A549 (cell line): Measurements from ENCODE around the gene SPIB.

Experiments
- EP300 ChIP-seq, 2 experiments: fragments of >200 bp; sonication (Bioruptor Twin); formaldehyde crosslinking; IDR thresholded peaks; 2 replicates in 1 of 2; 3 replicates in 1 of 2; pipeline ENCODE4 v1.6.1; 2016 to 2017
- KDM5A ChIP-seq: fragments of 200-600 bp; sonication (generic); IDR thresholded peaks from 2 replicates; pipeline ENCODE4 v1.6.1; 2016; ENCODE audit warnings: antibody characterized with exemption, mild to moderate bottlenecking
- POLR2A ChIP-seq: IDR thresholded peaks from 2 replicates; pipeline ENCODE4 v1.6.1; 2012; ENCODE audit warnings: mild to moderate bottlenecking, low read length
- TF ChIP-seq, protein P1 (sequence below): fragments of >200 bp; sonication (Bioruptor Twin); formaldehyde crosslinking; IDR thresholded peaks from 3 replicates; pipeline ENCODE4 v1.5.1; 2016
- TF ChIP-seq, protein P2 (sequence below): IDR thresholded peaks from 2 replicates; pipeline ENCODE4 v1.6.1; 2012
- TF ChIP-seq, protein P3 (sequence below): fragments of 450-650 bp; IDR thresholded peaks from 2 replicates; pipeline ENCODE4 v1.6.1; 2014; ENCODE audit warnings: antibody characterized with exemption

DNA sequence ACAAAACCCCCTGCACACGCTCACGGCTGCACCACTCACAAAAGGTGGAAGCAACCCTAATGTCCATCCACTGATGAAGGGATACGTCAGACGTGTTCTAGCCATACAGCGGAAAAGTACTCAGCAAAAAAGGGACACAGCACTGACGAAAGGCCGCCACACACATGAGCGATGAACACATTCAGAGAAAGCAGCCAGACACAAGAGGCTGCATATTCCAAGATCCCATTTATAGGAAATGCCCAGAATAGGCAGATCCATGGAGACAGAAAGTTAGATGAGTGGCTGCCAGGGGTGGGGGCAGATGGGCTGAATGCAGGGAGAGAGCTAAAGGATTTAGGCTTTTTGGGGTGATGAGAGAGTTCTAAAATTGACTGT is 30.9 kb upstream of the SPIB start:
- TF ChIP-seq EP300 (IDR thresholded peaks at IDR 0.05) (no peak), KDM5A (no peak), POLR2A (no peak)
- TF ChIP-seq, protein P1, sequence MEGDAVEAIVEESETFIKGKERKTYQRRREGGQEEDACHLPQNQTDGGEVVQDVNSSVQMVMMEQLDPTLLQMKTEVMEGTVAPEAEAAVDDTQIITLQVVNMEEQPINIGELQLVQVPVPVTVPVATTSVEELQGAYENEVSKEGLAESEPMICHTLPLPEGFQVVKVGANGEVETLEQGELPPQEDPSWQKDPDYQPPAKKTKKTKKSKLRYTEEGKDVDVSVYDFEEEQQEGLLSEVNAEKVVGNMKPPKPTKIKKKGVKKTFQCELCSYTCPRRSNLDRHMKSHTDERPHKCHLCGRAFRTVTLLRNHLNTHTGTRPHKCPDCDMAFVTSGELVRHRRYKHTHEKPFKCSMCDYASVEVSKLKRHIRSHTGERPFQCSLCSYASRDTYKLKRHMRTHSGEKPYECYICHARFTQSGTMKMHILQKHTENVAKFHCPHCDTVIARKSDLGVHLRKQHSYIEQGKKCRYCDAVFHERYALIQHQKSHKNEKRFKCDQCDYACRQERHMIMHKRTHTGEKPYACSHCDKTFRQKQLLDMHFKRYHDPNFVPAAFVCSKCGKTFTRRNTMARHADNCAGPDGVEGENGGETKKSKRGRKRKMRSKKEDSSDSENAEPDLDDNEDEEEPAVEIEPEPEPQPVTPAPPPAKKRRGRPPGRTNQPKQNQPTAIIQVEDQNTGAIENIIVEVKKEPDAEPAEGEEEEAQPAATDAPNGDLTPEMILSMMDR, result no peak
- TF ChIP-seq, protein P2, sequence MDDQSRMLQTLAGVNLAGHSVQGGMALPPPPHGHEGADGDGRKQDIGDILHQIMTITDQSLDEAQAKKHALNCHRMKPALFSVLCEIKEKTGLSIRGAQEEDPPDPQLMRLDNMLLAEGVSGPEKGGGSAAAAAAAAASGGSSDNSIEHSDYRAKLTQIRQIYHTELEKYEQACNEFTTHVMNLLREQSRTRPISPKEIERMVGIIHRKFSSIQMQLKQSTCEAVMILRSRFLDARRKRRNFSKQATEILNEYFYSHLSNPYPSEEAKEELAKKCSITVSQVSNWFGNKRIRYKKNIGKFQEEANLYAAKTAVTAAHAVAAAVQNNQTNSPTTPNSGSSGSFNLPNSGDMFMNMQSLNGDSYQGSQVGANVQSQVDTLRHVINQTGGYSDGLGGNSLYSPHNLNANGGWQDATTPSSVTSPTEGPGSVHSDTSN, result no peak
- TF ChIP-seq, protein P3, sequence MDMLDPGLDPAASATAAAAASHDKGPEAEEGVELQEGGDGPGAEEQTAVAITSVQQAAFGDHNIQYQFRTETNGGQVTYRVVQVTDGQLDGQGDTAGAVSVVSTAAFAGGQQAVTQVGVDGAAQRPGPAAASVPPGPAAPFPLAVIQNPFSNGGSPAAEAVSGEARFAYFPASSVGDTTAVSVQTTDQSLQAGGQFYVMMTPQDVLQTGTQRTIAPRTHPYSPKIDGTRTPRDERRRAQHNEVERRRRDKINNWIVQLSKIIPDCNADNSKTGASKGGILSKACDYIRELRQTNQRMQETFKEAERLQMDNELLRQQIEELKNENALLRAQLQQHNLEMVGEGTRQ, result no peak
